BLaER1 (cell line): ENCODE measurements around the gene EEF1AKMT3.

ENCODE experiments used
- H3K27ac ChIP-seq: shearing (Covaris generic); formaldehyde crosslinking; 2 replicates; pipeline ENCODE4 v1.8.1; 2022
- H3K27me3 ChIP-seq: shearing (Covaris generic); formaldehyde crosslinking; 2 replicates; pipeline ENCODE4 v1.8.1; 2022
- H3K36me3 ChIP-seq: shearing (Covaris generic); formaldehyde crosslinking; 2 replicates; pipeline ENCODE4 v1.8.1; 2022
- H3K4me1 ChIP-seq: shearing (Covaris generic); formaldehyde crosslinking; 2 replicates; pipeline ENCODE4 v1.8.1; 2022
- H3K4me2 ChIP-seq: shearing (Covaris generic); formaldehyde crosslinking; 2 replicates; pipeline ENCODE4 v1.8.1; 2022
- H3K4me3 ChIP-seq: shearing (Covaris generic); formaldehyde crosslinking; 2 replicates; pipeline ENCODE4 v1.8.1; 2022
- H3K9ac ChIP-seq: shearing (Covaris generic); formaldehyde crosslinking; 2 replicates; pipeline ENCODE4 v1.8.1; 2022
- H3K9me3 ChIP-seq: shearing (Covaris generic); formaldehyde crosslinking; 2 replicates; pipeline ENCODE4 v1.8.1; 2022
- H4K20me1 ChIP-seq: shearing (Covaris generic); formaldehyde crosslinking; 2 replicates; pipeline ENCODE4 v1.8.1; 2022
- Cebpa-rat ChIP-seq: shearing (Covaris generic); IDR thresholded peaks from 2 replicates; pipeline ENCODE4 v1.8.1; 2022

Gene EEF1AKMT3

GRCh38 chr12:57802607-57803006 is 30.2 kb downstream of the EEF1AKMT3 start:
- no peak overlapping the region for H3K27ac ChIP-seq
- H3K36me3 ChIP-seq = peaks cover 80% of the 10 kb centered on the region
- H4K20me1 ChIP-seq = no peaks in the 10 kb centered on the region; the same call in 1 of the 2 replicates
- H3K4me2 ChIP-seq = no peak overlapping the region
- H3K9me3 ChIP-seq = no peaks in the 10 kb centered on the region
- H3K27me3 ChIP-seq = no peaks in the 10 kb centered on the region
- H3K9ac ChIP-seq = no peak overlapping the region
- TF ChIP-seq Cebpa-rat = no peak
- no peak overlapping the region for H3K4me3 ChIP-seq
- no peaks in the 10 kb centered on the region for H3K4me1 ChIP-seq

GRCh38 chr12:57803319-57803893 is 31.0 kb downstream of the EEF1AKMT3 start:
- peaks cover 81% of the 10 kb centered on the region for H3K36me3 ChIP-seq
- H3K9me3 ChIP-seq = no peaks in the 10 kb centered on the region
- H4K20me1 ChIP-seq = no peaks in the 10 kb centered on the region; the same call in 1 of the 2 replicates
- H3K4me2 ChIP-seq = no peak overlapping the region
- no peaks in the 10 kb centered on the region for H3K4me1 ChIP-seq
- no peak overlapping the region for H3K27ac ChIP-seq
- H3K27me3 ChIP-seq = no peaks in the 10 kb centered on the region
- H3K9ac ChIP-seq = no peak overlapping the region
- TF ChIP-seq Cebpa-rat = no peak
- no peak overlapping the region for H3K4me3 ChIP-seq

DNA sequence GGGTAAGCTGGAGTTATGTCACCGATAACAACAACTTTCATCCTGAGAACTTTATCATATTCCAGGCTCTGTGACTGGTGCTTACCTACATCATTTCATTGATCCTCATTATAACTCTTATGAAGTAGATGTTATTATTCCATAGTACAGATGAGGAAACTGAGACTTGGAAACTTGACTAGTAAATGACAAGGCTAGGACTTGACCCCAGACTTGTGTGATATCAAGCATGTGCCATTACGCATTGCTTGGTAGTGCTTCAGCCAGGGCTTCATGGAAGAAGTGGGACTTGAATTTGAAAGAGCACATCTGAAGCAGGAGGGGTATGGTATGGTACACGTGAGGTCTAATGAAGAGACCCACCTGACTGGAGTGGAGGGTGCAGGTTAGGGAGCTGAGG is 34.3 kb downstream of the EEF1AKMT3 start:
- no peak for TF ChIP-seq Cebpa-rat

GRCh38 chr12:57807285-57807684 is 34.9 kb downstream of the EEF1AKMT3 start:
- no peaks in the 10 kb centered on the region for H4K20me1 ChIP-seq
- H3K27me3 ChIP-seq = no peaks in the 10 kb centered on the region
- TF ChIP-seq Cebpa-rat = no peak
- H3K9me3 ChIP-seq = no peaks in the 10 kb centered on the region
- no peak overlapping the region for H3K27ac ChIP-seq
- H3K9ac ChIP-seq = no peak overlapping the region
- H3K4me2 ChIP-seq = no peak overlapping the region
- H3K36me3 ChIP-seq = peaks cover 71% of the 10 kb centered on the region
- H3K4me1 ChIP-seq = no peaks in the 10 kb centered on the region
- H3K4me3 ChIP-seq = no peak overlapping the region

More for the DNA sequence above, 34.3 kb downstream of the EEF1AKMT3 start:
- Histone ChIP-seq H3K4me1 (no peaks in the 10 kb centered on the region), H3K9ac (no peak overlapping the region), H3K9me3 (no peaks in the 10 kb centered on the region), H3K36me3 (peaks cover 77% of the 10 kb centered on the region), H4K20me1 (no peaks in the 10 kb centered on the region), H3K4me3 (no peak overlapping the region), H3K27ac (no peak overlapping the region), H3K4me2 (no peak overlapping the region), H3K27me3 (no peaks in the 10 kb centered on the region)

DNA sequence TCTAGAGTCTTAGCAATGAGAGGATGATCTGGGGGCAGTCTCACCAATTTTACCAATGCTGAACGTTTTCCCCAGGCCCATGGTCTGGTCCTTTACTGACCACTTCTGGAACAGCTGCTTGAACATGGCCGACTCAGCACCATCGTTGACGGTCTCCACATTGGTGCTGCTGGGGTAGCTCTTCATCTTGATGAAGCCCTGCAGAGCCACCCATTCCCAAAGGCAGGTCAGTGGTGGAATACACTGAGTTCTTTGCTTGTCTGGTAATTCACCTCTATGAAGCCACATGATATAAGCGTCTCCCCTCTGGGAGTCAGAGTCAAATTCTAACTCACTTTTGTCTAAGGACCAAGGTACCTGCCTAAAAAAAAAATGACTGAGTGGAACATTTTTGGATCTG is 35.9 kb downstream of the EEF1AKMT3 start:
- Histone ChIP-seq H3K36me3 (peaks cover 60% of the 10 kb centered on the region), H3K9ac (no peak overlapping the region), H3K27me3 (no peaks in the 10 kb centered on the region), H3K27ac (no peak overlapping the region), H4K20me1 (no peaks in the 10 kb centered on the region), H3K4me1 (no peaks in the 10 kb centered on the region), H3K9me3 (no peaks in the 10 kb centered on the region), H3K4me3 (no peak overlapping the region), H3K4me2 (no peak overlapping the region)
- no peak for TF ChIP-seq Cebpa-rat

GRCh38 chr12:57809425-57809824 is 37.0 kb downstream of the EEF1AKMT3 start:
- Histone ChIP-seq H3K4me1 (no peaks in the 10 kb centered on the region), H3K4me3 (no peak overlapping the region), H3K27me3 (no peaks in the 10 kb centered on the region), H3K9me3 (no peaks in the 10 kb centered on the region), H4K20me1 (no peaks in the 10 kb centered on the region), H3K9ac (no peak overlapping the region), H3K4me2 (no peak overlapping the region), H3K27ac (no peak overlapping the region), H3K36me3 (peaks cover 52% of the 10 kb centered on the region)
- TF ChIP-seq Cebpa-rat = no peak

DNA sequence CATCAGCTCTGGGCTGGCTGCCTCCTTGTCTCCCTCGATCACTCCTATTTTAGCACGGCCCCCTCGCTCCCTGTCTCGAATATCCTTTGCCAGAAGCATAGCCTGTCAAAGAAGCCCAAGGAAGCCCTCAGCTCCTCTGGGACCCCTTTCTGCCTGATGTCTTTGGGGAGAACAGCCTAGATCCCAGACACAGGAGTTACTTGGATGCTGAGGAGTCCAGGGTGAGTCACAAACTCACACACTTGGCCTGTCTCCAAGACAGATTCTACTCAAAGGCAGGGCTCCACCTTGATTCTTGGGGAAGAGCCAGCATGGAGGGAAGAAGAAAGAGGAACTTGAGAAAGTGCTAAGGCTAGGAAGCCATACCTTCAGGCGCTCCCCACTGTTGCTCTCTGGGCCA is 38.0 kb downstream of the EEF1AKMT3 start:
- Histone ChIP-seq H3K36me3 (peaks cover 49% of the 10 kb centered on the region), H3K27me3 (no peaks in the 10 kb centered on the region), H3K27ac (no peak overlapping the region), H4K20me1 (no peaks in the 10 kb centered on the region), H3K4me2 (no peak overlapping the region), H3K4me3 (no peak overlapping the region), H3K4me1 (no peaks in the 10 kb centered on the region), H3K9ac (no peak overlapping the region), H3K9me3 (no peaks in the 10 kb centered on the region)
- no peak for TF ChIP-seq Cebpa-rat

GRCh38 chr12:57811028-57811755 is 38.8 kb downstream of the EEF1AKMT3 start:
- no peak overlapping the region for H3K9ac ChIP-seq
- H3K4me1 ChIP-seq = no peaks in the 10 kb centered on the region
- no peak overlapping the region for H3K4me3 ChIP-seq
- no peaks in the 10 kb centered on the region for H3K9me3 ChIP-seq
- no peak overlapping the region for H3K27ac ChIP-seq
- TF ChIP-seq Cebpa-rat = no peak
- no peaks in the 10 kb centered on the region for H3K27me3 ChIP-seq
- H3K4me2 ChIP-seq = no peak overlapping the region
- no peaks in the 10 kb centered on the region for H4K20me1 ChIP-seq
- peaks cover 49% of the 10 kb centered on the region for H3K36me3 ChIP-seq

DNA sequence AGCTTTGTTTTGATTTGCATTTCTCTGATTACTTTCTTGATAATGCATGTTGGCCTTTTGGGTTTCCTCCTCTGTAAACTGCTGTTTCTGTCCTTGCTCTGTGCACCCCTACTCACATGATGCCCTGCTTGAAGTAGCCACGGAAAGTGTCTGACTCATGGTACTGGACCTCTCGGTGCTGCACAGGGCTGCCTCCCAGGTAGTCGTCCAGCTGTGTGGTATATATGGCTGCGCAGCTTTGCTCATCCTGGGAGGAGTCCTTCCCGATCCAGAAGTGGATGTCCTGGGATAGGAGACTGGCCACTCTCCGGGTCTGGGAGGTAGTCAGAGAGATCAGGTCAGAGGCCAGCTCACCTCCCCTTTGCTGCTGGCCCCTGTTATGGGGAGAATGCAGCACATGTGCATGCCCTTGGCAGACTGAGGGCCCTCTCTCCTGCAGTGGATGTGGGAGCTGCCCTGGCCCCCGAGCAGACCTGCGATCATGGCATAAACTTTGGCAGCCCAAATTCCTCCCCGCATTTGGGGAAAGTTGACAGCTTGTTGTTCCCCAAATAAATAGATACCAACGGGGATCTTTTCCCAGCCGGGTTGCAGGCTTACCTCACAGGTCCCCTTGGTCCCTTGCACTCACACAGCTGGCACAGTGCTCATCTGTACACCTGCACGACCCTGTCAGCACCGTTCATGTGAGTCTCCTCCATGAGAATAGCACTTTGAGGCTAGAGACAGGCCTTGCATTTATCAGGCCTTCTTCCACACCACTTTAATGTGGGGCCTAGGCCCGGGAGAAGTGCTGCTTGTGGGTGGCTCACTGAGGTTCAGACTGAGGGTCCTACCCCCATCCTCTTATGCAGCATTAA is 40.9 kb downstream of the EEF1AKMT3 start:
- H3K27me3 ChIP-seq = no peaks in the 10 kb centered on the region
- no peak overlapping the region for H3K4me3 ChIP-seq
- H3K9me3 ChIP-seq = no peaks in the 10 kb centered on the region
- no peak for TF ChIP-seq Cebpa-rat
- H3K27ac ChIP-seq = no peak overlapping the region
- peaks cover 32% of the 10 kb centered on the region for H3K36me3 ChIP-seq
- no peaks in the 10 kb centered on the region for H4K20me1 ChIP-seq
- H3K9ac ChIP-seq = no peak overlapping the region
- H3K4me1 ChIP-seq = no peaks in the 10 kb centered on the region
- H3K4me2 ChIP-seq = no peak overlapping the region
